ENCODE data around the gene MGAT5.

MGAT5 gene

DNA sequence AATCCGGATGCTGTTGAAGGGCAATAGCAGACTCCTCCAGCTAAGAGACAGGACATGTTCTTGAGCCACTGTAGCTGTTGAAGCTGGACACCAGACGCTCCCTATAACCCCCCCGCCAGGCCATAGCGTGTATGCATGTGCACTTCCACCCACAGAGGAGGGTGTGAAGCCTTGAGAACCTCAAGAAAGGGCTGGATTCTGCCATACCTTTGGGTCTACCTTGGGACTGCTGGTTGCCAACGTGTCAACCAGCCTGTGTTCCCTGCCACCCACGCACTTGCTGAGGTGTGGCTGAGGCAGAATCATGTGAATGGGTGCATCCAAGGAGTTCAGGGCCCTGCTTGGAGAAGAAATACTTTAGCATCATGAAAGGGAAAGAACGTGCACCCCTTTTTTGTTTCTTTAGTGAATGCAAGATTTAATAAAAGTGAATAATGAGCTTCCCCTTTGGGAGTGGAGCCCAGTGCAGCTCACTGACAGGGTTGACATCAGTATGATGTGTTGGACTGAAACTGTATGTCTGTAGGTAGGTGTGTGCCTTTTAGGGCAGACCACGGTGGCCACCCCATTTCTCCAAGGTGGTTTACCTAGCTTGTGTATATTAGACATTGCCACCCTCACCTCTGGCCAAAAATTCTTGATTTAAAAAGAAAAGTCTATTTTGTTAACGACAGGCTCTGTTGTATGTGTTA, 198.3 kb downstream of the MGAT5 start:
- Histone ChIP-seq H3K4me1 (ENCODE audit: control insufficient read depth, insufficient read depth, low read length) (no peaks in the 10 kb centered on the region), H3K27ac (ENCODE audit: extremely low read depth, low read depth, low read length) (no peak overlapping the region), H3K36me3 (ENCODE audit: control insufficient read depth in 2 of 2, insufficient read depth in 1 of 2, low read length in 2 of 2) (peaks cover 0 to 43% of the 10 kb centered on the region in 2 experiments; a peak in 1 of 3 replicates), H3K9me3 (ENCODE audit: control insufficient read depth, insufficient read depth, low read depth, low read length) (no peaks in the 10 kb centered on the region), H3K4me3 (ENCODE audit: low read depth, low read length) (no peak overlapping the region)
- no peak for TF ChIP-seq ZNF785 (tag by site-specific recombination; IDR thresholded peaks at IDR 0.05)
- TF ChIP-seq BCL11A (tag by site-specific recombination; IDR thresholded peaks at IDR 0.05; ENCODE audit: low read depth): no peak
- no peak for TF ChIP-seq ZNF221 (tag by site-specific recombination; IDR thresholded peaks at IDR 0.05; ENCODE audit: borderline replicate concordance)
- TF ChIP-seq ZNF133 (tag by site-specific recombination; IDR thresholded peaks at IDR 0.05): no peak
- TF ChIP-seq ZSCAN5A (tag by site-specific recombination; IDR thresholded peaks at IDR 0.05): no peak
- TF ChIP-seq ZNF600 (tag by site-specific recombination; IDR thresholded peaks at IDR 0.05): no peak
- TF ChIP-seq KLF1 (tag by site-specific recombination; IDR thresholded peaks at IDR 0.05): no peak
- no peak for TF ChIP-seq ZNF791 (tag by site-specific recombination; IDR thresholded peaks at IDR 0.05)
- no peak for TF ChIP-seq ELK4 (IDR thresholded peaks at IDR 0.05; ENCODE audit: borderline replicate concordance, low read depth, low read length)
- TF ChIP-seq, protein P1, sequence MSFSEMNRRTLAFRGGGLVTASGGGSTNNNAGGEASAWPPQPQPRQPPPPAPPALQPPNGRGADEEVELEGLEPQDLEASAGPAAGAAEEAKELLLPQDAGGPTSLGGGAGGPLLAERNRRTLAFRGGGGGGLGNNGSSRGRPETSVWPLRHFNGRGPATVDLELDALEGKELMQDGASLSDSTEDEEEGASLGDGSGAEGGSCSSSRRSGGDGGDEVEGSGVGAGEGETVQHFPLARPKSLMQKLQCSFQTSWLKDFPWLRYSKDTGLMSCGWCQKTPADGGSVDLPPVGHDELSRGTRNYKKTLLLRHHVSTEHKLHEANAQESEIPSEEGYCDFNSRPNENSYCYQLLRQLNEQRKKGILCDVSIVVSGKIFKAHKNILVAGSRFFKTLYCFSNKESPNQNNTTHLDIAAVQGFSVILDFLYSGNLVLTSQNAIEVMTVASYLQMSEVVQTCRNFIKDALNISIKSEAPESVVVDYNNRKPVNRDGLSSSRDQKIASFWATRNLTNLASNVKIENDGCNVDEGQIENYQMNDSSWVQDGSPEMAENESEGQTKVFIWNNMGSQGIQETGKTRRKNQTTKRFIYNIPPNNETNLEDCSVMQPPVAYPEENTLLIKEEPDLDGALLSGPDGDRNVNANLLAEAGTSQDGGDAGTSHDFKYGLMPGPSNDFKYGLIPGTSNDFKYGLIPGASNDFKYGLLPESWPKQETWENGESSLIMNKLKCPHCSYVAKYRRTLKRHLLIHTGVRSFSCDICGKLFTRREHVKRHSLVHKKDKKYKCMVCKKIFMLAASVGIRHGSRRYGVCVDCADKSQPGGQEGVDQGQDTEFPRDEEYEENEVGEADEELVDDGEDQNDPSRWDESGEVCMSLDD (tag by site-specific recombination; IDR thresholded peaks at IDR 0.05): no peak
- POLR2A ChIA-PET: interaction anchor here (0.7 kb wide), 1 partner anchor 312 kb away, joined by 4 read pairs; no protein-coding TSS in a partner anchor
- CTCF ChIA-PET: interaction anchor here (0.6 to 5.9 kb wide), 31 partner anchors 9 to 567 kb away, joined by 3 to 52 read pairs (median 5); no protein-coding TSS in a partner anchor

GRCh38 chr2:134453476-134453875, 199.6 kb downstream of the MGAT5 start:
- CTCF ChIA-PET: interaction anchor here (0.9 to 5.9 kb wide), 4 partner anchors 335 to 566 kb away, joined by 4 to 52 read pairs (median 12); no protein-coding TSS in a partner anchor
- no peaks in the 10 kb centered on the region for H3K9me3 ChIP-seq (ENCODE audit: control insufficient read depth, insufficient read depth, low read depth, low read length)
- peaks cover 0 to 34% of the 10 kb centered on the region in 2 experiments; a peak in 1 of 3 replicates for H3K36me3 ChIP-seq (ENCODE audit: control insufficient read depth in 2 of 2, insufficient read depth in 1 of 2, low read length in 2 of 2)
- POLR2A ChIA-PET: no interaction called here
- H3K4me3 ChIP-seq (ENCODE audit: low read depth, low read length): no peak overlapping the region
- no peak overlapping the region for H3K27ac ChIP-seq (ENCODE audit: extremely low read depth, low read depth, low read length)
- H3K4me1 ChIP-seq (ENCODE audit: control insufficient read depth, insufficient read depth, low read length): no peaks in the 10 kb centered on the region
- TF ChIP-seq ZNF423 (tag by site-specific recombination; IDR thresholded peaks at IDR 0.05) (no peak), ZSCAN18 (tag by site-specific recombination; IDR thresholded peaks at IDR 0.05) (no peak), ZNF785 (tag by site-specific recombination; IDR thresholded peaks at IDR 0.05) (no peak), SCRT1 (tag by site-specific recombination; IDR thresholded peaks at IDR 0.05; ENCODE audit: borderline replicate concordance) (no peak), KLF10 (tag by site-specific recombination; IDR thresholded peaks at IDR 0.05) (no peak), ZNF600 (tag by site-specific recombination; IDR thresholded peaks at IDR 0.05) (no peak), ZNF239 (tag by site-specific recombination; IDR thresholded peaks at IDR 0.05) (no peak), ZSCAN5A (tag by site-specific recombination; IDR thresholded peaks at IDR 0.05) (no peak), ZNF292 (tag by site-specific recombination; IDR thresholded peaks at IDR 0.05; ENCODE audit: borderline replicate concordance, low read depth) (no peak), ZNF473 (tag by site-specific recombination; IDR thresholded peaks at IDR 0.05) (no peak)
- TF ChIP-seq, protein P2, sequence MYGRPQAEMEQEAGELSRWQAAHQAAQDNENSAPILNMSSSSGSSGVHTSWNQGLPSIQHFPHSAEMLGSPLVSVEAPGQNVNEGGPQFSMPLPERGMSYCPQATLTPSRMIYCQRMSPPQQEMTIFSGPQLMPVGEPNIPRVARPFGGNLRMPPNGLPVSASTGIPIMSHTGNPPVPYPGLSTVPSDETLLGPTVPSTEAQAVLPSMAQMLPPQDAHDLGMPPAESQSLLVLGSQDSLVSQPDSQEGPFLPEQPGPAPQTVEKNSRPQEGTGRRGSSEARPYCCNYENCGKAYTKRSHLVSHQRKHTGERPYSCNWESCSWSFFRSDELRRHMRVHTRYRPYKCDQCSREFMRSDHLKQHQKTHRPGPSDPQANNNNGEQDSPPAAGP (tag by site-specific recombination; IDR thresholded peaks at IDR 0.05): no peak
- TF ChIP-seq, protein P3, sequence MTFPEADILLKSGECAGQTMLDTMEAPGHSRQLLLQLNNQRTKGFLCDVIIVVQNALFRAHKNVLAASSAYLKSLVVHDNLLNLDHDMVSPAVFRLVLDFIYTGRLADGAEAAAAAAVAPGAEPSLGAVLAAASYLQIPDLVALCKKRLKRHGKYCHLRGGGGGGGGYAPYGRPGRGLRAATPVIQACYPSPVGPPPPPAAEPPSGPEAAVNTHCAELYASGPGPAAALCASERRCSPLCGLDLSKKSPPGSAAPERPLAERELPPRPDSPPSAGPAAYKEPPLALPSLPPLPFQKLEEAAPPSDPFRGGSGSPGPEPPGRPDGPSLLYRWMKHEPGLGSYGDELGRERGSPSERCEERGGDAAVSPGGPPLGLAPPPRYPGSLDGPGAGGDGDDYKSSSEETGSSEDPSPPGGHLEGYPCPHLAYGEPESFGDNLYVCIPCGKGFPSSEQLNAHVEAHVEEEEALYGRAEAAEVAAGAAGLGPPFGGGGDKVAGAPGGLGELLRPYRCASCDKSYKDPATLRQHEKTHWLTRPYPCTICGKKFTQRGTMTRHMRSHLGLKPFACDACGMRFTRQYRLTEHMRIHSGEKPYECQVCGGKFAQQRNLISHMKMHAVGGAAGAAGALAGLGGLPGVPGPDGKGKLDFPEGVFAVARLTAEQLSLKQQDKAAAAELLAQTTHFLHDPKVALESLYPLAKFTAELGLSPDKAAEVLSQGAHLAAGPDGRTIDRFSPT (tag by site-specific recombination; IDR thresholded peaks at IDR 0.05): no peak
